NCI-H2171 treated with DMSO at 0.1 percent for 48 hours (cell line): ENCODE results near the gene NME2.
"Not testable (repeated sequence)": the region's sequence is repeated elsewhere in the genome, so short reads cannot be mapped to it uniquely, and the experiment has no call there.

Experiments used
- DNase-seq: peaks from one replicate; lab custom pipeline; 2025; lab: John Stamatoyannopoulos, UW

The NME2 gene

DNA sequence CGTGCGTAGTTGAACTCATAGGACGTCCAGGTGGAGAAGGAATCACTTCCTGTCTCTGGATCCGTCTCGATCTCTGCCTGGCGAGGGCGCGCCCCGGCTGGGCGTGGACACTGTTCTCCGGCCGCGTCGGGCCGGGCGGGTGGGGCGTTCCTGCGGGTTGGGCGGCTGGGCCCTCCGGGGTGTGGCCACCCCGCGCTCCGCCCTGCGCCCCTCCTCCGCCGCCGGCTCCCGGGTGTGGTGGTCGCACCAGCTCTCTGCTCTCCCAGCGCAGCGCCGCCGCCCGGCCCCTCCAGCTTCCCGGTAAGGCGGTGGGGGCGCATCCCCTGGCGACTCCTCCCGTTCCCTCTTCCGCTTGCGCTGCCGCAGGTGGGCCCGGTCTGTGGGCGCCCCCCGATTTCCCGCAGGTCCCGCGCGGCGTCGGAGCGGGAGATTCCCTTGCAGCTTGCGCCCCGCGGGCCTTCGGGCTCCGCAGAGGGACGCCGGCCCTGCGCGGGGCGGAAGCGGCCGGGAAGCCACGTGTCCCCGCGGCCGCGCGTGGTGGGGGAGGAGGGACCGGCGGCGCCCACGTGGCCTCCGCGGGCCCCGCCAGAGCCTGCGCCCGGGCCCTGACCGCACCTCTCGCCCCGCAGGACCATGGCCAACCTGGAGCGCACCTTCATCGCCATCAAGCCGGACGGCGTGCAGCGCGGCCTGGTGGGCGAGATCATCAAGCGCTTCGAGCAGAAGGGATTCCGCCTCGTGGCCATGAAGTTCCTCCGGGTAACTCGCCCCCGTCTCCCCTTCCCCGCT, at the start of gene NME2:
Gene NME2 (plus strand): TSS at position 214 of the 789 bp plus-strand sequence. CDS start 420 bp downstream, at position 634.
- DNase-seq = peak; percentile 86

DNA sequence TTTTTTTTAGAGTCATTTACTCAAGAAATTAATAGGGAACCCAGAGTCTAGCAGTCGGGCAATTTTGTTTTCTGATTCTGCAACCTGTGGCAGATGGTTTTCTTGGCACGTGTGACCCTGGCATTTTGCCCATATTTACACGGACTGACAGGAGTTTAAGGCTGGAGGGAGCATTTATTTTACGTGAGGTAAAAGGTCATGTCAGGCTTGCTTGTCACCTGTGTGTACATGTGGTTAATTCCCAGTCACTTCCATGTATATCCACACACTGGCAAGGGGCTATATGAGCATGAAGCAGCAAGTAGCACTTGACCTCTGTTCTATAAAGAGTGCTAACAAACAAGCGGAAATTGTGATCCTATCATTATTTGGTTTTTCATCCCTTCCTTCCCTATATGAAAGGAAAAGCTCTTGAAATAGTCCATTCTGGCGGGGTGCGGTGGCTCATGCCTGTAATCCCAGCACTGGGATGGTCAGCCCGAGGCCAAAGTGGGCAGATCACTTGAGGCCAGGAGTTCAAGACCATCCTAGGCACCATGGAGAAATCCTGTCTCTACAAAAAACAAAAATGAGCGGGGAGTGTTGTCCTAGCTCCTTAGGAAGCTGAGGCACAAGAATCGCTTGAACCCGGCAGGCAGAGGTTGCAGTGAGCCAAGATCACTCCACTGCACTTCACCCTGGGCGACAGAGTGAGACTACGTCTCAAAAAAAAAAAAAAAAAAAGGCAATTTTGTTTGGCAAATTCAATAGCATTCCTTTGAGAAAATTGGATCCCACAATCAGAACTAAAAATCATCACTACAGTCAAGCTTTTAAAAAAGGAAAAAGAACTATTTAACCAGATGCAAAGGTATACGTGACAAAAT, 47.6 kb upstream of the NME2 start:
- DNase-seq = peak; percentile 95

DNA sequence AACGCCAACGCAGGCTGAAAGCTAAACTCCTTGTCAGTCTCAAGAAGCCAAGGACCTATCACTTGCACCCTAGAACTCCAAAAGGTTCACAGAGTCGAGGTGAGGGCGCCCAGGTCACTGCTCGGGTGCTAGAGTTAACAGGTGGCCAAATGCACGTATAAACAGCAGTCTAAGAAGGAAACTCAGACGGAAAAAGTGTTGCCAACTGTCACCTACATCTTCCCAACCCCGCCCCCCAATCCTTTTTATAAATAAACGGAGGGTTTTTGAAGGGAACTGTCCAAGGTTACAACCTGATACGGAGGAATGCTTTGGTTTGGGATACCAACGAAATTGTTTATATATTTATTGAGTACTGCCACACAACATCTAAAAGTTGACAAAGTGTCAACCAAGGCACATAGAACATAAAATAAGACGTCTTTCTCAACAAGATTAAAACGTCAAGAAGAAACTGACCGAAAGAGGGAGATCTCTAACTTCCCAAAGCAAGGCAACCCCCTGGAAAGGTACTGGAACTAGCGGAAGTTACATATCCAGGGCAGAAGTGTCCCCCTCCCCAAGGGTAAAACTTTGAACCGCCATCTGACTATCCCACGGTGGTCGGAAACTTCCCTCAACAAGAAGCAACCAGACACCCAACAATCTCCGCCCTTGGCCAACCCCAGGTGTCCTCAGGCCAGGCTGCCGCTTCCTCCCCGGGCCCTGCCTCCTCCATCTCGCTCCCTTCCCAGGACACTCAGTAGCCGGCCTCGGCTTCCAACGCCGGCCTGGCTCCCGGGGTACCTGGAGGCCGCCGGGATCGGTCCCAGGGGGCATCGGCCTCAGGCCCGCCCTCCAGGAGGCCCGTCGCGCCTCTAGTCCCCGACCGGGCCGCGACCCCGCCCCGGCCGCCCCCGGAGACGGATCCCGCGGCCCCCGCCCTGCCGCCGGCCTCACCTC, 46.5 kb upstream of the NME2 start:
- DNase-seq = peak; percentile 43

DNA sequence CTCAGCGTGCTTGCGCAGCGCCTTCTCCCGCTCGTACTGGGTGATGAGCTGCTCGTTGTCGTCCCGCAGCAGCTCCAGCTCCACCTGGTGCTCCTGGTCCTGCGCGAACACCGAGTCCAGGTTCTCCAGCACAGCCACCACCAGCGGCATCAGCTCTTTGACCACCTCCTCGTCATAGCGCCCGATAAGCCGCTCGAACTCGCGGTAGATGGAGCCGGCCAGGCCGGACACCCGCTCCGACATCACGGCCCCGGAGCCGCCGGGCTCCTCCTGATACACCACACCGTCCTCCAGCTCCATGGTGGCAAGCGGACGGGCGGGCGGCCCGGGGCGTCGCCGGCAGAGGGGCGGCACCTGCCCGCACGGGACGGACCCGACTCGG, 45.9 kb upstream of the NME2 start:
- peak; percentile 65 for DNase-seq

DNA sequence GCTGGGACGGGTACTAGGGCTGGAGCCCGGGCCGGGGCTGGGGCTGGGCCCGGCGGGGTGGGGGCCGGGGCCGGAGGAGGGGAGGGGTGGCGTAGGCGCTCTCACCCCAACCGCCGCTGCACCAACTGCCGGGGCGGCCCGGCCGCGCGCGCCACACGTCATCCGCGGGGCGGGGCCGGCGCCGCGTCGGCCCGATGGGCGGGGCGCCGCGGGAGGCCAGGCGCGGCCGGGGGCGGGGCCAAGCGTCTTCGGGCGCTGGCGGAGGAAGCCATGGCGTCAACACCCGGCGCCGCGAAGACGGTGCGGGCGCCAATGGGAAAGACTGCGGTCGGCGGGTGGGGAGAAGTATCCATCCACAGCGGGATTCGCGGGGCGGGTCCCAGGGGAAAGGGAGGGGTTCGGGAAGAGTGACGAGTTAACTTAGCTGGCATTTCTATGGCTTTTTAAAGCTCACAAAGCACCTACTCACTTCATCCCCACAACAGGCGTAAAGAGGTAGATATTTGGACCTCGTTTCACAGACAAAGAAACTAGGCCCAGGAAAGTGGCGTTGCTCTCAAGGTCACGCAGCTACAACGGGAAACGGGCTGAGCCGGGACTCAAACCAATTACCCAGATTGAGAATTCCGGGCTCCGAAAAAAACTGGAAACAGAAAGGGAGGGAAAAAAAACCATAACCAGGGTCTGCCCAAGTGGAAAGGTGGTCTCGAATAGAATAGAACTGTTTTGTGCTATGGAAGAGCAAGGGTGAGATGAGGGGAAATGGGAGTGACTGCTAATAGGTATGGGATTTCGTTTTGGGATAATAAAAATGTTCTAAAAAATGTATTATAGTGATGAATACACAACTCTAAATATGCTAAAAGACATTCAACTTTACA, 45.2 kb upstream of the NME2 start, which contains the start of gene SPAG9:
Gene SPAG9 (minus strand): TSS at position 130 of the 881 bp plus-strand sequence. CDS start 212 bp downstream, outside the sequence.
- peak; percentile 95 for DNase-seq

DNA sequence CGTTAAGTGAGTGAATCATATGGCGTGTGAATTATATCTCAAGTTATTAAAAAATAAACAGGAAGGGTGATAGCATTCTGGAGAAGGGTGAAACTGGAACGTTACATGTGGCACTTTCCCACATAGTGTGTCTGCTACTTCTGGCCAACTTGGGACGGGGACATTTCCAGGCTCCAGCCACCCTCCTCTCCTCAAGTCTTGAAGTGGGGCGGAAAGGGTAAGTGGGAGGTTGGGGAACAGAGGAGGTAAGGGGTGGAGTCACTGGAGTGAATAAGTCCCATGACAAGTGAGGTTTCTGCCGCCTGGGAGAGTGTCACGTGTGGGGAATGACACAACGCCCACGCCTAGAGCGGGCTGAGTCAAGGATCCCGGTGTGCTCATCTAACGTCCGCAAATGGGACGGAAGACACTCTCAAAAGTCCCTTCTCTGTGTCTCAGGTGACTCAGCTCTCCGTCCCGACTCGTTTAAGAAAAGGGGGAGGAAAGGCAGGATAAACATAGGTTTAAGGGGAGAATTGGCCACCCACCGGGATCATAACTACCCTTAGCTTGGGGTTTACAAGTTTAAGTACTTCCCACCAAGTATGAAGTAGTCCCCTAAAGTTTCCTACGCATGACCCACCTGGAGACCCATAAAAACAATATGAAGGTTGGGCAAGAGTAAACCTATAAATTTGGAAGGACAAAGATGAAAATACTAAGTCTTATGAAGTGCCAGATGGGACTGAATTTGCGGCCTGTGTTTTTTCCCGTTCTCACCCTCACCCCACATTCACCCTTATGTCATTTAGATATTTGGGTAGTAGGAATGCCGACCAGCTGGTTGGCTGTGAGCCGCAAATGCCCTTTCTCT, 44.4 kb upstream of the NME2 start:
- DNase-seq = peak; percentile 80

DNA sequence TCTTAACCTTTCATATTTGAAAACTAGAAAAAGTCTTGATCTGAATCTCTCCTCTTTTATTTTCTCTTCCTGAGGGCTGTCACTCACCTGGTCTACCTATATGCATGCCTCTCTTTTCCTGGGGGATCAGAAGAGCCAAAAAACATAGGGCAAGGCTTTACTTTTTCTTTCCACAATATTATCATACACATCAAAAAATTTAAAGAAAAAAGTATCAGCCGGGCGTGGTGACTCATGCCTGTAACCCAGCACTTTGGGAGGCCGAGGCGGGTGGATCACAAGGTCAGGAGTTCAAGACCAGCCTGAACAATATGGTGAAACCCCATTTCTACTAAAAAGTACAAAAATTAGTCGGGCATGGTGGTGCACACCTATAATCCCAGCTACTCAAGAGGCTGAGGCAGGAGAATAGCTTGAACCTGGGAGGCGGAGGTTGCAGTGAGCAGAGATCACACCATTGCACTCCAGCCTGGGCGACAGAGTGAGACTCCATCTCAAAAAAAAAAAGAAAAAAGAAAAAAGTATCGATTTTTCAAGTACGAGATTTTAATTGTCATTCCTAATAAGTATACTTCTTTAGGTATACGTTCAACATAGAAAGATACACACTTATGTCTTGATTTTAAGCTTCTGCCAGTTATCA, 43.6 kb upstream of the NME2 start:
- not testable (repeated sequence) for DNase-seq

DNA sequence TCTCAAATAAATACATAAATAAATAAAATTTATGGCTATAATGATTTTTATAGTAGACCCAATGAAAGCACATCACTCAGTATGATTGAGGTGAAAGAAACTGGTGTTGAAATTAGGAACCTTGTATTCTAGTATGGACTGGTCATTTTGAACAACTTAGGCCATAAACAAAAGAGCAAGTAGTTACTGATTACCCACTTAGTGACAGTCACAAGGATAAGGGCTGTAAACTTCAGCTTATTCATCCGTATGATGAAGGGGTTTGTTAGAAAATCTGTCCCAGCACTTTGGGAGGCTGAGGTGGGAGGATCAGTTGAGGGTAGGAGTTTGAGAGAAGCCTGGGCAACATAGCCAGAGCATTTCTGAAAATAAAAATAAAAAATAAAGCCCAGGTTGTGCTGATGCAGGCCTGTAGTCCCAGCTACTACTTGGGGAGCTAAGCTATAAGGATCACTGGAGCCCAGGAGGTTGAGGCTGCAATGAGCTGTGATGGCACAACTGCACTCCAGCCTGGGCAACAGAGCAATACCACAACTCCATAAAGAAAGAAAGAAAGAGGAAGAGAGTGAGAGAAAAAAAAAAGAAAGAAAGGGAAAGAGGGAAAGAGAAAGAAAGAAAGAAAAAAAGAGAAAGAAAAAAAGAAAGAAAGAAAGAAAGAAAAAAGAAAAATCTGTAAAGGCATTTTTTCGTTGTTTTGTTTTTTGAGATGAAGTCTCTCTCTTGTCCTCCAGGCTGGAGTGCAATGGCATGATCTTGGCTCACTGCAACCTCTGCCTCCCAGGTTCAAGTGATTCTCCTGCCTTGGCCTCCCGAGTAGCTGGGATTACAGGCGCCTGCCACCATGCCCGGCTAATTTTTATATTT, 41.3 kb upstream of the NME2 start:
- DNase-seq = no peak

DNA sequence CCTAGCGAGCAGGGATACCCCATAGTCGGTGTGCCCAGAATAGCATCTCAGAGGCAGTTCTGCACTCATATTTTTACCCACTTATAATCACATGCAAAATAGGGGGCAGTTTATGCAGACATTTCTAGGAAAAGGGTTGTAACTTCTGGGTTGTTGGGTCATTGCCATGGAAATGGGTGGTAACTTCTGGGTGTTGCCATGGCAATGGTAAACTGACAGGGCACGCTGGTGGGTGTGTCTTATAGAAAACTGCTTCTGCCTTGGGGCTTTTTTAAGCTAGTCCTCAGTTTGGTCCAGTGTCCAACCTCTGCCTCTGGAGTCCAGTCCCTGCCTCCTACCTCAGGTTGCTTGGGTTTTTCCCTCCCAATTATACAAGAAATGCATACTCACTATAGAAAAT, 38.1 kb upstream of the NME2 start:
- no peak for DNase-seq

DNA sequence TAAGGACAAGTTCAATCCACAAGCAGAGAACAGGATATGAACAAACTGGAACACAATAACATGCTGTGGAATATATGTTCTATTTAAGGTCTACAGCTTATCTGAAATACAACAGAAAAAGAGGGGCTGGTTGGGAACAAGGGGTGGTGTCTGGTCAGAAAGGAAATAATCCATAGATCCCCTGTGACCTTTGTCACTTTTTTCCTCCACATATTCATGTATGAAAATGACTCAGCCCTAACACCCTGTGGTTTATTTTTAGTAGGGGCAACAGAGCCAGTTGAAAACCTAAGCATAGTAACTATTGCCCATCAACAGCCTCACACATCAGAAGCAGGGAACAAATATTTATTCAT, 33.3 kb upstream of the NME2 start:
- no peak for DNase-seq

DNA sequence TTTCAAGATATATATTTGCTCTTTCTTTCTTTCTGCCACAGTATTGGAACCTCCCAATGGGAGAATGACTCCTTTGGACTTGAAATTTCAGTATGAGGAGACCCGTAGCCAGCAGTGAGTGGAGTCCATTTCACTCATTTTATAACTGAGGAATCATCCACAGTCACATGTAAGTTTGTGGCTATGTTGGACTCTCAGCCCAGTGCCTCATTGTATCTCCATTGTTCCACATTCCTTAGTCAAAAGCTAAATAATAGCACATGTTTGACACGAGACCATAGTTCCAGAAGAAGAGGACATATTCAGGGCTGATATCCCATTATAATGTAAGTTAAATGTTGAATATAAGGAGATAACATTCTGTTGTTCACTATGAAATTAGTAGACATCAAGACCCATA, 32.8 kb upstream of the NME2 start:
- no peak for DNase-seq

DNA sequence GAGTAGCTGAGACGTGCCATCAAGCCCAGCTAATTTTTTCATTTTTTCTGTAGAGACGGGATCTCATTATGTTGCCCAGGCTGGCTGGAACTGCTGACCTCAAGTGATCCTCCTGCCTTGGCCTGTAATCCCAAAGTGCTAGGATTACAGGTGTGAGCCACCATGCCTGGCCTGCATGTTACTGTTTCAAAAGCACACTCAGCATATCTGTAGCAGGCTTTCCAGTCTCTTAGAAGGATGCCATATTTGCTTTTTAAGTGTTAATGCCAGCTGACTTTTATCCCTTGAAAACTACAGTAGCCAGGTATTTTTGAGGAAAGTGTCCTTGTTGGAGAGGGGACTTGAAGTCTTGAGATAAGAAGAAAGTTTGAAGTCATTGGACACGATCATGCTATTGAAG, 30.3 kb upstream of the NME2 start:
- DNase-seq = no peak

DNA sequence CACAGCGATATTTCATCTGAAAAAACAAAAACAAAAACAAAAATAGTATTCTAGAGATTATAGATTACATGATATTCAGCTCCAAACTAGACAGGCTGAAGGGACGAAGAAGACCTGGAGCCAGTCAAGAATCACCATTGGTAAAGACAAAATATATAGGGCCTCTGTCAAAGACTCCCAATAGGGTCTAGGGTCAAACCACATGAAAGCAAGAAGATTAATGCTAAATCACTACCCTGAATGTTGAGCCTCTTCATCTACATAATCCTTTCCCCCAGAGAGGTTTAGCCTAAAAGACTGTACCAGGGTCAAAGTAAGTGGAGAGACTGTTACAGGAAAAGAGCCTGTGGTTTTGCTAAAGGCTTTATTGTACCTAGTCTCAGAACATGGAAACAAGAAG, 23.6 kb upstream of the NME2 start:
- DNase-seq = no peak

DNA sequence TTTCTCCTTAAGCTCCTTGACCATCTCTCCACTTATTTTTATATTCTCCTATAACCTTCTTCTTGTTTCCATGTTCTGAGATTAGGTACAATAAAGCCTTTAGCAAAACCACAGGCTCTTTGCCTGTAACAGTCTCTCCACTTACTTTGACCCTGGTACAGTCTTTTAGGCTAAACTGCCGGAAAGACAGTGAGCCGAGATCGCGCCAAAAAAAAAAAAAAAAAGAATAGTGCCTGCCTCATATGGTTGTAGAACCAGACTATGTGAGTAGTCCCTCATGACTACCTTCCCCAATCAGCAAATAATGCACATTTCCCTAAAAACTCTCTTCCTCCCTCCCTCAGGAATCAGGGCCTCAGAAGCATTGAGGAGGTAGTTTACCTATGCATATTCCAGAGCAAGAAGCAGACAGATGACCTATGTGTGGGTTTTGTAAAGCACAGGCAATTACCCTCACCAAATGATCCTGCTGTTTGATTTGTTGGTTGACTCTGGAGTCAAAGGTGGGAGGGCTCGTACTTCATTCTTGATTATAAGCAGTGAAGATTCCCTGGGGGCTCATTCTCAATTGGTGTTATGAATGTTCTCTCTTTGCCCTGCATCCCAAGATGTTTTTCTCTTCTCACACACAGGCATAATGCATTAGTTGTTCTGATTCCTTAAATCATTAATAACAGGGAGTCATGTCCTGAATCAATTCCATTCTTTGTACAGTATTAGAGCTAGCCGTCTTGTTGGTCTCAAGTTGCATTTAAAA, 21.8 kb upstream of the NME2 start:
- DNase-seq = peak; percentile 77

DNA sequence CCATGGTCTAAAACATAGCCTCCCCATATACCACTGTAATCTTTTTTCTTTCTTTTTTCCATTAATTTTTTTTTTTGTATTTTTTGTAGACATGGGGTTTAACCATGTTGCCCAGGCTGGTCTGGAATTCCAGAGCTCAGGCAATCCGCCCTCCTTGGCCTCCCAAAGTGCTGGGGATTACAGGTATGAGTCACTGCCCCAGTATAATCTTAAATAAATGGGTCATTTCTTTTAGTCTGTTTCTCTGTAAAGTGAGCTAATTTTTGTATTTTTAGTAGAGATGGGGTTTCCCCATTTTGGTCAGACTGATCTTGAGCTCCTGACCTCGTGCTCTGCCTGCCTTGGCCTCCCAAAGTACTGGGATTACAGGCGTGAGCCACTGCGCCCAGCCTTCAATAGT, 18.6 kb upstream of the NME2 start:
- no peak for DNase-seq

DNA sequence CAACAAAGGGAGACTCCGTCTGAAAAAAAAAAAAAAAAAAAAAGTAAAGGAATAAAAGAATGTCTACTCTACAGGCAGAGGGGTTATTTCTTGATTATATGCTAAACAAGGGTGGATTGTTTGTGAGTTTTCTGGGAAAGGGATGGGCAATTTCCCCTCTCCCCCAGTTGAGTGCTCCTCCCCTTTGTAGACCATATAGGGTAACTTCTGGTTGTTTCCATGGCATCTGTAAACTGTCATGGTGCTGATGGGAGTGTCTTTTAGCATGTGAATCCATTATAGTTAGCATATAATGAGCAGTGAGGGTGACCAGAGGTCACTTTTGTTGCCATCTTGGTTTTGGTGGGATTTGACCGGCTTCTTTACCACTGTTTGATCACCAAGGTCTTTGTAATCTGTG, 17.0 kb upstream of the NME2 start:
- DNase-seq = no peak

DNA sequence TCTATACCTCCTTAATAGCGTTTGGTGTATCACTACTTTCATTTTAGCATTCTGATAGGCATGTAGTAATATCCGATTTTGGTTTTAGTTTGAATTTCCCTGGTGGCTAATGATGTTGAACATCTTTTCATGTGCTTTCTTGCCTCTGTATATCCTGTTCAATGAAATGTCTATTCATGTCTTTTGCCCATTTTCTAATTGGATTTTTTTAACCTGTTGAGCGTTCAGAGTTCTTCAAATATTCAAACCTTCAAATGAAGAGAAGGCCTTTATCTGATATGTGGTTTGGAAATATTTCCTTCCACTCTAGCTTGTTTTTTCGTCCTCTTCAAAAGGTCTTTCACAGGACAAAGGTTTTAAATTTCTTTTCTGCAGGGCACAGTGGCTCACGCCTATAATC, 15.3 kb upstream of the NME2 start:
- DNase-seq = no peak

DNA sequence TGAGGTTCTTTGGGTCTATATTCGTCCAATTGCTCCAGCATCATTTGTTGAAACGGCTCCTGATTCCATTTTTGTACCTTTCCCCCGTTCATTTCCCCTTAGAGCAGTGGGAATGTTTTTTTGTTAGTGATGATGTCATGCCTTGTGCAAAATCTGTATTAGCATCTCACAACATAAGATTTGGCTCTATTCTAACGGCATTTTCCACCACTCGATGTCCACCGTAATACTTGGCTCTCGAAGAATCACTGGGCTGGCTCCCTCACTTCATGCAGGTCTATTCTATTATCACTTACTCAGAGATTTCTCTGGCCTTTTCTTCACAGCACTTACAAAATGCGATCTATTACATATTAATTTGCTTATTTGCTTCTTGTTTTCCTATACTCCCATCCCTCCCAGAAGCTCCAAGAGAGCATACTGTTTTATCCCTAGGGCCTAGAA, 13.4 kb upstream of the NME2 start:
- no peak for DNase-seq
